ENCODE results near the gene FJX1.

DNA sequence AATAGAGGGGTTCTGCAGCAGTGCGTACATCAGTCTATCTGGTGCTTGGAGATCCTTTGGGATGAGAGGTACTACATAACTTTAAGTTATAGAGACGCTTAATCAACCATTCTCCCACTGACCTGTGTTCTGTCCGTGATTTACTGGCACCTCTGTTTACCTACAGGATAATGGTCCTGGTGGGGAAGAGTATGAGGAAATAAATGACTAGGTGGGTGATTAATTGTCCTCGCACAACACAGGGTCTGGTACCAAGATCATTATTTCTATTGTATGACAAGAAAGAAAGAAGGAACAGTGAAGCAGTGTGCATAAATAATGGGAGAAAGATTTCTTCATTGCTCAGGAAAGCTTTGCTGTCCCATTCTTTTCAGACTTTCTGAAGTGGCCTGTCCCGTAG is 32.8 kb upstream of the FJX1 start:
- TF ChIP-seq, protein P1, sequence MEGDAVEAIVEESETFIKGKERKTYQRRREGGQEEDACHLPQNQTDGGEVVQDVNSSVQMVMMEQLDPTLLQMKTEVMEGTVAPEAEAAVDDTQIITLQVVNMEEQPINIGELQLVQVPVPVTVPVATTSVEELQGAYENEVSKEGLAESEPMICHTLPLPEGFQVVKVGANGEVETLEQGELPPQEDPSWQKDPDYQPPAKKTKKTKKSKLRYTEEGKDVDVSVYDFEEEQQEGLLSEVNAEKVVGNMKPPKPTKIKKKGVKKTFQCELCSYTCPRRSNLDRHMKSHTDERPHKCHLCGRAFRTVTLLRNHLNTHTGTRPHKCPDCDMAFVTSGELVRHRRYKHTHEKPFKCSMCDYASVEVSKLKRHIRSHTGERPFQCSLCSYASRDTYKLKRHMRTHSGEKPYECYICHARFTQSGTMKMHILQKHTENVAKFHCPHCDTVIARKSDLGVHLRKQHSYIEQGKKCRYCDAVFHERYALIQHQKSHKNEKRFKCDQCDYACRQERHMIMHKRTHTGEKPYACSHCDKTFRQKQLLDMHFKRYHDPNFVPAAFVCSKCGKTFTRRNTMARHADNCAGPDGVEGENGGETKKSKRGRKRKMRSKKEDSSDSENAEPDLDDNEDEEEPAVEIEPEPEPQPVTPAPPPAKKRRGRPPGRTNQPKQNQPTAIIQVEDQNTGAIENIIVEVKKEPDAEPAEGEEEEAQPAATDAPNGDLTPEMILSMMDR (IDR thresholded peaks at IDR 0.05): no peak
- TF ChIP-seq POLR2AphosphoS5 (IDR thresholded peaks at IDR 0.05) (no peak), POLR2A (IDR thresholded peaks at IDR 0.05) (no peak)

Measured in gastroesophageal sphincter (tissue), 3 donors.